H9 (cell line): Measurements from ENCODE around the gene OR6K2. TPM values are rescaled to one million over a fixed set of nuclear protein-coding genes. Genes with fewer than 3 reads are reported as not detected.

Source experiments
- DNase-seq: peaks from one replicate; pipeline ENCODE4 v3.0.0-alpha.2; 2017
- H2AFZ ChIP-seq: one replicate; pipeline ENCODE4 v1.6.1; 2013; ENCODE audit warnings: mild to moderate bottlenecking, low read length, control low read depth, moderate library complexity
- H2AK5ac ChIP-seq: 2 replicates; pipeline ENCODE4 v1.6.1; 2013; ENCODE audit warnings: low read length, control low read depth, mixed read lengths; ENCODE audit not compliant: insufficient read length
- H2BK120ac ChIP-seq: one replicate; pipeline ENCODE4 v1.6.1; 2013; ENCODE audit warnings: low read depth, mild to moderate bottlenecking, low read length, control low read depth, inconsistent platforms; ENCODE audit not compliant: poor library complexity, severe bottlenecking
- H2BK12ac ChIP-seq: 2 replicates; pipeline ENCODE4 v1.6.1; 2013; ENCODE audit warnings: low read length, control low read depth, mixed read lengths, low read depth; ENCODE audit not compliant: insufficient read length
- H2BK15ac ChIP-seq: 2 replicates; pipeline ENCODE4 v1.6.1; 2013; ENCODE audit warnings: low read depth, low read length, control low read depth
- H2BK20ac ChIP-seq: one replicate; pipeline ENCODE4 v1.6.1; 2013; ENCODE audit warnings: low read depth, mild to moderate bottlenecking, low read length, control low read depth, inconsistent platforms; ENCODE audit not compliant: poor library complexity, severe bottlenecking
- H2BK5ac ChIP-seq: 2 replicates; pipeline ENCODE4 v1.6.1; 2013; ENCODE audit warnings: low read length, control low read depth, mixed read lengths; ENCODE audit not compliant: insufficient read length
- H3K14ac ChIP-seq: 2 replicates; pipeline ENCODE4 v1.6.1; 2013; ENCODE audit warnings: low read length, control low read depth; ENCODE audit not compliant: insufficient read depth
- H3K18ac ChIP-seq: 2 replicates; pipeline ENCODE4 v1.6.1; 2013; ENCODE audit warnings: low read depth, mild to moderate bottlenecking, mixed read lengths, low read length, control low read depth; ENCODE audit not compliant: insufficient read length
- H3K23ac ChIP-seq: 2 replicates; pipeline ENCODE4 v1.6.1; 2013; ENCODE audit warnings: low read length, control low read depth, mixed read lengths, low read depth; ENCODE audit not compliant: insufficient read length
- H3K23me2 ChIP-seq: 2 replicates; pipeline ENCODE4 v1.6.1; 2013; ENCODE audit warnings: low read depth, mild to moderate bottlenecking, mixed read lengths, low read length, control low read depth; ENCODE audit not compliant: insufficient read length, poor library complexity, severe bottlenecking
- H3K27ac ChIP-seq: 2 replicates; pipeline ENCODE4 v1.5.1; 2013; ENCODE audit warnings: low read length, control low read depth, mixed read lengths, low read depth; ENCODE audit not compliant: insufficient read length
- H3K27me3 ChIP-seq: 2 replicates; pipeline ENCODE4 v1.6.1; 2013; ENCODE audit warnings: low read length, control low read depth, inconsistent platforms; ENCODE audit not compliant: insufficient read depth
- H3K4ac ChIP-seq: 2 replicates; pipeline ENCODE4 v1.6.1; 2013; ENCODE audit warnings: low read depth, mild to moderate bottlenecking, control low read depth, inconsistent platforms, low read length, moderate library complexity
- H3K4me1 ChIP-seq: 2 replicates; pipeline ENCODE4 v1.6.1; 2013; ENCODE audit warnings: low read length, control low read depth, inconsistent platforms; ENCODE audit not compliant: insufficient read depth
- H3K4me2 ChIP-seq: 2 replicates; pipeline ENCODE4 v1.6.1; 2013; ENCODE audit warnings: low read length, control low read depth, mixed read lengths; ENCODE audit not compliant: insufficient read length, insufficient read depth
- H3K56ac ChIP-seq: 2 replicates; pipeline ENCODE4 v1.6.1; 2013; ENCODE audit warnings: low read depth, mild to moderate bottlenecking, mixed read lengths, low read length, control low read depth; ENCODE audit not compliant: insufficient read length
- H3K79me1 ChIP-seq: 2 replicates; pipeline ENCODE4 v1.6.1; 2013; ENCODE audit warnings: low read depth, mild to moderate bottlenecking, moderate library complexity, low read length, control low read depth, inconsistent platforms; ENCODE audit not compliant: insufficient read depth, poor library complexity, severe bottlenecking
- H3K79me2 ChIP-seq: 2 replicates; pipeline ENCODE4 v1.6.1; 2013; ENCODE audit warnings: low read length, control low read depth, inconsistent platforms; ENCODE audit not compliant: insufficient read depth
- H3K9ac ChIP-seq: 2 replicates; pipeline ENCODE4 v1.6.1; 2013; ENCODE audit warnings: low read length, control low read depth, mixed read lengths; ENCODE audit not compliant: insufficient read length; ENCODE audit errors: extremely low read depth
- H3K9me3 ChIP-seq: one replicate; pipeline ENCODE4 v1.6.1; 2013; ENCODE audit warnings: low read depth, low read length, inconsistent platforms; ENCODE audit not compliant: control insufficient read depth
- H3T11ph ChIP-seq: one replicate; pipeline ENCODE4 v1.6.1; 2013; ENCODE audit warnings: mild to moderate bottlenecking, low read length, control low read depth, inconsistent platforms
- H4K20me1 ChIP-seq: one replicate; pipeline ENCODE4 v1.6.1; 2013; ENCODE audit not compliant: control insufficient read depth, insufficient read length, insufficient read depth
- H4K5ac ChIP-seq: 2 replicates; pipeline ENCODE4 v1.6.1; 2013; ENCODE audit warnings: low read depth, mild to moderate bottlenecking, mixed read lengths, low read length, control low read depth; ENCODE audit not compliant: insufficient read length
- H4K8ac ChIP-seq: replicated peaks from 2 replicates; pipeline ENCODE4 v1.6.1; 2013; ENCODE audit warnings: low read length, control low read depth, mixed read lengths, low read depth; ENCODE audit not compliant: insufficient read length
- H4K91ac ChIP-seq: 2 replicates; pipeline ENCODE4 v1.6.1; 2013; ENCODE audit warnings: low read depth, mild to moderate bottlenecking, moderate library complexity, mixed read lengths, low read length, control low read depth; ENCODE audit not compliant: insufficient read length
- H3K27ac Mint-ChIP-seq, 3 experiments: 2 replicates in 2 of 3; 3 replicates in 1 of 3; pipeline ENCODE4 v1.8.0; 2020 to 2021; ENCODE audit warnings: mixed read lengths in 3 of 3, mild to moderate bottlenecking in 1 of 3, moderate library complexity in 1 of 3
- H3K27me3 Mint-ChIP-seq: 2 replicates; pipeline ENCODE4 v1.8.0; 2021; ENCODE audit warnings: low read depth, mild to moderate bottlenecking, moderate library complexity, mixed read lengths
- H3K36me3 Mint-ChIP-seq, 3 experiments: 2 replicates in 2 of 3; 3 replicates in 1 of 3; pipeline ENCODE4 v1.8.0; 2020 to 2021; ENCODE audit warnings: low read depth in 3 of 3, mixed read lengths in 3 of 3; ENCODE audit not compliant: insufficient read depth in 1 of 3
- H3K4me1 Mint-ChIP-seq, 2 experiments: 2 replicates each; pipeline ENCODE4 v1.8.0; 2020; ENCODE audit warnings: mixed read lengths in 2 of 2
- H3K4me3 Mint-ChIP-seq, 2 experiments: 2 replicates in 1 of 2; 3 replicates in 1 of 2; pipeline ENCODE4 v1.8.0; 2020 to 2021; ENCODE audit warnings: mild to moderate bottlenecking in 2 of 2, mixed read lengths in 2 of 2, moderate library complexity in 1 of 2
- H3K9me3 Mint-ChIP-seq, 2 experiments: 2 replicates in 1 of 2; 3 replicates in 1 of 2; pipeline ENCODE4 v1.8.0; 2020; ENCODE audit warnings: mild to moderate bottlenecking in 2 of 2, mixed read lengths in 2 of 2, moderate library complexity in 1 of 2
- CTCF ChIP-seq: fragments of 200-600 bp; sonication (generic); conservative IDR thresholded peaks from 3 replicates; pipeline ENCODE4 v1.8.0; 2021; ENCODE audit warnings: antibody characterized with exemption, mild to moderate bottlenecking
- WGBS: extraction: QIAGEN DNeasy Blood & Tissue Kit; methylation state at CpG from one replicate; pipeline ENCODE4 v1.1.7; 2013; ENCODE audit warnings: missing lambda C conversion rate, low lambda C conversion rate, mixed read lengths; ENCODE audit not compliant: insufficient read length; ENCODE audit errors: extremely low coverage; 5-methylcytosine and 5-hydroxymethylcytosine counted together
- total RNA-seq: library from RNA; stranded (reverse); gene quantifications from 2 replicates; pipeline ENCODE4 v1.2.1, GENCODE V29; 2021

Gene OR6K2
- total RNA-seq, 1 experiment from 2014 or later: not detected

GRCh38 chr1:158686111-158687009 lies 14.1 kb downstream of the OR6K2 start, which contains the start of gene SPTA1:
SPTA1 (minus strand) TSS chr1:158686715; CDS start chr1:158686517, 198 bp downstream.
- Histone ChIP-seq H3K4ac (no peak within 1 kb of the TSS), H2AK5ac (no peak within 1 kb of the TSS), H4K8ac (no peak within 1 kb of the TSS), H3K14ac (no peak within 1 kb of the TSS), H2BK5ac (no peak within 1 kb of the TSS), H3K27me3 (no peaks in the 10 kb centered on the region), H2BK20ac (no peak within 1 kb of the TSS), H2BK12ac (no peak within 1 kb of the TSS), H4K91ac (no peak within 1 kb of the TSS), H3K27ac (no peak within 1 kb of the TSS), H3T11ph (no peak within 1 kb of the TSS), H3K18ac (no peak within 1 kb of the TSS), H3K9me3 (no peaks in the 10 kb centered on the region), H3K79me1 (no peaks in the 10 kb centered on the region), H3K23ac (no peak within 1 kb of the TSS), H3K79me2 (no peaks in the 10 kb centered on the region), H3K4me2 (no peak within 1 kb of the TSS), H3K4me1 (no peaks in the 10 kb centered on the region), H3K56ac (no peak within 1 kb of the TSS), H2BK120ac (no peak within 1 kb of the TSS), H2AFZ (no peak within 1 kb of the TSS), H4K5ac (no peak within 1 kb of the TSS), H4K20me1 (no peaks in the 10 kb centered on the region), H3K23me2 (no peaks in the 10 kb centered on the region), H3K9ac (no peak within 1 kb of the TSS), H2BK15ac (no peak within 1 kb of the TSS)
- WGBS: no CpG with 5 or more reads among the region's 7 CpGs
- H3K27ac Mint-ChIP-seq: no peak within 1 kb of the TSS
- H3K9me3 Mint-ChIP-seq: no peaks in the 10 kb centered on the region; a peak in 1 of 5 replicates
- H3K4me3 Mint-ChIP-seq: no peak within 1 kb of the TSS
- DNase-seq: no peak
- TF ChIP-seq CTCF: no peak
- no peaks in the 10 kb centered on the region for H3K4me1 Mint-ChIP-seq
- H3K27me3 Mint-ChIP-seq: no peaks in the 10 kb centered on the region; the same call in 1 of the 2 replicates
- no peaks in the 10 kb centered on the region for H3K36me3 Mint-ChIP-seq
